Stimulated activated CD4-positive, alpha-beta T cell treated with anti-CD3 and anti-CD28 coated beads, Interleukin-4, amount 100 ng/mL, for 48 hours (primary cell): ENCODE data around the gene ARHGAP1.

Experiments
- DNase-seq, 2 donors: peaks; one replicate each; pipeline ENCODE4 v3.0.0-alpha.2; 2020; ENCODE audit warnings: low read depth in 2 of 2

Gene ARHGAP1

GRCh38 chr11:46694072-46694471 is 6.3 kb downstream of the ARHGAP1 start:
- no peak for DNase-seq

GRCh38 chr11:46693597-46694012 is 6.8 kb downstream of the ARHGAP1 start:
- DNase-seq, result no peak

GRCh38 chr11:46692450-46692849 is 8.0 kb downstream of the ARHGAP1 start:
- DNase-seq, result no peak

GRCh38 chr11:46690702-46691101 is 9.7 kb downstream of the ARHGAP1 start:
- no peak for DNase-seq

- no peak for DNase-seq
Measured at GRCh38 chr11:46686886-46687795, 13.3 kb downstream of the ARHGAP1 start.

- no peak for DNase-seq
Measured at GRCh38 chr11:46684367-46684766, 16.1 kb downstream of the ARHGAP1 start.

GRCh38 chr11:46682773-46683752 is 17.4 kb downstream of the ARHGAP1 start:
- no peak for DNase-seq

- DNase-seq, result no peak
Measured at GRCh38 chr11:46681814-46682213, 18.6 kb downstream of the ARHGAP1 start.

- no peak for DNase-seq
Measured at GRCh38 chr11:46680815-46681214, 19.6 kb downstream of the ARHGAP1 start.

- no peak for DNase-seq
Measured at GRCh38 chr11:46680164-46680760, 20.2 kb downstream of the ARHGAP1 start.

- DNase-seq, result no peak
Measured at GRCh38 chr11:46679241-46680163, 20.9 kb downstream of the ARHGAP1 start.

- no peak for DNase-seq
Measured at GRCh38 chr11:46678741-46679130, 21.7 kb downstream of the ARHGAP1 start.

GRCh38 chr11:46677991-46678740 is 22.3 kb downstream of the ARHGAP1 start:
- no peak for DNase-seq

- no peak for DNase-seq
Measured at GRCh38 chr11:46677169-46677568, 23.2 kb downstream of the ARHGAP1 start.

GRCh38 chr11:46676436-46677158 is 23.8 kb downstream of the ARHGAP1 start:
- no peak for DNase-seq

GRCh38 chr11:46675949-46676348 is 24.5 kb downstream of the ARHGAP1 start:
- DNase-seq, result no peak

- DNase-seq, result no peak
Measured at GRCh38 chr11:46675288-46675851, 25.0 kb downstream of the ARHGAP1 start.

GRCh38 chr11:46674463-46675287 is 25.7 kb downstream of the ARHGAP1 start:
- DNase-seq, result no peak
